ENCODE measurements around the gene TINAGL1. TPM values are rescaled to one million over a fixed set of nuclear protein-coding genes. Genes with fewer than 3 reads are reported as not detected.

Gene TINAGL1
- total and polyA plus RNA-seq, 2 experiments from 2014 or later, result 46.2 to 64.4 TPM

DNA sequence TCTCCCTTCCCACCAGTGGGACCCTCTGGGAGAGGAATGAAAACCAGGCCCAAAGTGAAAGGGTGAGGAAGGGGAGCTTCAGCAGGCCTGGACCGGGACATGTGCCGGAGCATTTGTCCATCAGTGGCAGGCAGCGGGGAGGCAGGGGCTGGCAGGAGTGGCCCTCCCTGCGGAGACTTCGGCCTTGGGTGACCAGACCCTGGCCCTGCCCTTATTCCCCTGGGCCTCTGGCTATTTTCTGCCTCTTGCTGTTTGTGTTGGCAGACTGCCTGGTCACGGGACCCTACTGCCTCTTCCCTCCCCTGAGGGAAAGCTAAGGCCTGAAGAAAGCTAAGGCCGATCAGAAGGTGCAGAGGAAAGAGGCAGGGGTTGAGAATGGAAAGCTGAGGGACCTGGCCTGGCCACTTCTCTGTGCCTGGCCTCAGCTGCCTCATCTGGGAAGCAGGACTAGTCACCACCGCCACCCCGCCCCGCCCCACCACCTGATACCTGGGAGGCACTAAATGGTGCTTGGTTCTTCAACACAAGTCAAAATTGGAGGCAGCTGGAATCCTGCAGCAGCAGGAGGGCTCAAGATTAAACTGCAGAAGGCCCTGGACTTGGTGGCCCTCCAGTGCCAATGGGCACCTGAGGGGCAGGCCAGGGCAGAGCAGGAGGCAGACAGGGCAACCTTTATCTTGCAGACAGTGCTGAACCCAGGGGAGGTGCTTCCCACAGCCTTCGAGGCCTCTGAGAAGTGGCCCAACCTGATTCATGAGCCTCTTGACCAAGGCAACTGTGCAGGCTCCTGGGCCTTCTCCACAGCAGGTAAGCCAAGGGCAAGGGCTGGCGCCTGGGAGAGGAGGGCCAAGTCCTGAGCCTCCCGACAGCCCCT, 7.9 kb downstream of the TINAGL1 start:
- no peaks in the 10 kb centered on the region for H3K9me3 ChIP-seq (ENCODE audit: low read depth)
- no peak overlapping the region for H2AFZ ChIP-seq
- DNase-seq (ENCODE audit: low spot score), result peak; percentile 76

DNA sequence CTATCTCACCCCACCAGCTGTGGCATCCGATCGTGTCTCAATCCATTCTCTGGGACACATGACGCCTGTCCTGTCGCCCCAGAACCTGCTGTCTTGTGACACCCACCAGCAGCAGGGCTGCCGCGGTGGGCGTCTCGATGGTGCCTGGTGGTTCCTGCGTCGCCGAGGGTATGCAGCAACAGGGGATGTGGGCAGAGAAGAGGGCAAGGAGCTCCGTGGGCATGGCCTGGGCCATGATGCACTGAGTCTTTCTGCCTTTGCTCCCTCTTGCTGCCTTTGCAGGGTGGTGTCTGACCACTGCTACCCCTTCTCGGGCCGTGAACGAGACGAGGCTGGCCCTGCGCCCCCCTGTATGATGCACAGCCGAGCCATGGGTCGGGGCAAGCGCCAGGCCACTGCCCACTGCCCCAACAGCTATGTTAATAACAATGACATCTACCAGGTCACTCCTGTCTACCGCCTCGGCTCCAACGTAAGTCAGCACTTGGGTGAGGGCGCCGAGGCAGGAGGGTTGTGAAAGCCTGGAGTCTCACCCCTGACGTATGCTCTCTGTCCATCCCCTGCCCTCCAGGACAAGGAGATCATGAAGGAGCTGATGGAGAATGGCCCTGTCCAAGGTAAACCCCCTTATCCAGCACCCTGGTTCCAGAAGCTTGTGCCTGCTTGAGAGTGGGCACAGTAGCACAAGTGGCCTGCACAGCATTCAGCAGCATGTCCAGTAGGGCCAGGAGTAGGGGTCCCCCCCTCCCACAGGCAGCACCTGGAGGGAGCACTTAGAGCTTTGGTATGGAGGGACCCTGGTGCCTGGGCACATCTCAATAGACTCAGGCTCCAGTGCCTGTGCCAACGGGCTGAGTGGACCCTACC, 8.8 kb downstream of the TINAGL1 start:
- Histone ChIP-seq H3K4me2 (no peak overlapping the region), H4K20me1 (ENCODE audit: insufficient read depth, poor library complexity, severe bottlenecking) (no peaks in the 10 kb centered on the region), H3K4me3 (no peak overlapping the region), H3K9me2 (replicated peaks; ENCODE audit: insufficient read depth) (no peaks in the 10 kb centered on the region), H3K27me3 (no peaks in the 10 kb centered on the region), H3K9me3 (ENCODE audit: low read depth) (no peaks in the 10 kb centered on the region), H3K36me3 (replicated peaks; ENCODE audit: insufficient read depth, low read depth) (no peaks in the 10 kb centered on the region), H3K79me2 (no peaks in the 10 kb centered on the region), H2AFZ (no peak overlapping the region), H3K4me1 (ENCODE audit: insufficient read depth) (peaks cover 47% of the 10 kb centered on the region), H3K27ac (no peak overlapping the region)
- DNase-seq (ENCODE audit: low spot score), result no peak
- TF ChIP-seq, protein P1, sequence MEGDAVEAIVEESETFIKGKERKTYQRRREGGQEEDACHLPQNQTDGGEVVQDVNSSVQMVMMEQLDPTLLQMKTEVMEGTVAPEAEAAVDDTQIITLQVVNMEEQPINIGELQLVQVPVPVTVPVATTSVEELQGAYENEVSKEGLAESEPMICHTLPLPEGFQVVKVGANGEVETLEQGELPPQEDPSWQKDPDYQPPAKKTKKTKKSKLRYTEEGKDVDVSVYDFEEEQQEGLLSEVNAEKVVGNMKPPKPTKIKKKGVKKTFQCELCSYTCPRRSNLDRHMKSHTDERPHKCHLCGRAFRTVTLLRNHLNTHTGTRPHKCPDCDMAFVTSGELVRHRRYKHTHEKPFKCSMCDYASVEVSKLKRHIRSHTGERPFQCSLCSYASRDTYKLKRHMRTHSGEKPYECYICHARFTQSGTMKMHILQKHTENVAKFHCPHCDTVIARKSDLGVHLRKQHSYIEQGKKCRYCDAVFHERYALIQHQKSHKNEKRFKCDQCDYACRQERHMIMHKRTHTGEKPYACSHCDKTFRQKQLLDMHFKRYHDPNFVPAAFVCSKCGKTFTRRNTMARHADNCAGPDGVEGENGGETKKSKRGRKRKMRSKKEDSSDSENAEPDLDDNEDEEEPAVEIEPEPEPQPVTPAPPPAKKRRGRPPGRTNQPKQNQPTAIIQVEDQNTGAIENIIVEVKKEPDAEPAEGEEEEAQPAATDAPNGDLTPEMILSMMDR (IDR thresholded peaks at IDR 0.05; ENCODE audit: poor library complexity), result no peak
- TF ChIP-seq EZH2 (IDR thresholded peaks at IDR 0.05; ENCODE audit: borderline replicate concordance) (no peak), EZH2phosphoT487 (IDR thresholded peaks at IDR 0.05; ENCODE audit: low read depth, severe bottlenecking, unreplicated experiment) (no peak)
- WGBS (ENCODE audit: low lambda C conversion rate, missing lambda C conversion rate), result 96% methylated on average over 27 of the region's 27 CpGs

More for the DNA sequence above, 7.9 kb downstream of the TINAGL1 start:
- TF ChIP-seq EZH2phosphoT487 (IDR thresholded peaks at IDR 0.05; ENCODE audit: low read depth, severe bottlenecking, unreplicated experiment), result no peak
- TF ChIP-seq, protein P1 (IDR thresholded peaks at IDR 0.05; ENCODE audit: poor library complexity), result no peak
- no peak for TF ChIP-seq EZH2 (IDR thresholded peaks at IDR 0.05; ENCODE audit: borderline replicate concordance)
- H3K4me3 ChIP-seq, result no peak overlapping the region
- H3K9me2 ChIP-seq (replicated peaks; ENCODE audit: insufficient read depth), result no peaks in the 10 kb centered on the region
- H3K79me2 ChIP-seq, result peaks cover under 1% of the 10 kb centered on the region
- H3K27me3 ChIP-seq, result no peaks in the 10 kb centered on the region
- no peak overlapping the region for H3K27ac ChIP-seq
- H3K4me1 ChIP-seq (ENCODE audit: insufficient read depth), result peaks cover 54% of the 10 kb centered on the region
- no peaks in the 10 kb centered on the region for H3K36me3 ChIP-seq (replicated peaks; ENCODE audit: insufficient read depth, low read depth)
- H4K20me1 ChIP-seq (ENCODE audit: insufficient read depth, poor library complexity, severe bottlenecking), result no peaks in the 10 kb centered on the region
- WGBS (ENCODE audit: low lambda C conversion rate, missing lambda C conversion rate), result 76% methylated on average over 13 of the region's 13 CpGs
- H3K4me2 ChIP-seq, result no peak overlapping the region

DNA sequence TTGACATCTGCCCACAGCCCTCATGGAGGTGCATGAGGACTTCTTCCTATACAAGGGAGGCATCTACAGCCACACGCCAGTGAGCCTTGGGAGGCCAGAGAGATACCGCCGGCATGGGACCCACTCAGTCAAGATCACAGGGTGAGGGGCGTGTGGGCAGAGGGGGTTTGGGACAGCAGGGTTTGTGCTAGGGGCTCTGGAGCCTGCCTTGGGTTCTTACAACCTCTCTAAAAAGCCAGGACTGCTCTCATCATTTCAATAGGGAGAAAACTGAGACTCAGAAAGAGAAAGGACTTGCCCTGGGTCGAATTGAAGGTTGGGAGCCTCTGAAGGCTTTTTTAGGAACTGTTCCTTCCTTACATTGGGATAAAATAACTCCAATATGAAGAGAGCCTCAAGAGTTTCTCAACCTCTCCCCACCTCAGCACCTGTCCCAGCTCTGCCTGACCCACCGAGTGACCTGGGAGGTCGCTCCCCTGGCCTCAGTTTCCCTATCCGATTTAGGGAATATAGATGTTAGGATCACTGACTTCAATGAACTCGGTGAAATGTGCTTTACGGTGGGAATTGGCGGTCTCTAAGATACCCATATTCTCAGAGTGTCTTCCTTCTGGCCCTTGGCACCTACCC, 9.5 kb downstream of the TINAGL1 start:
- TF ChIP-seq, protein P1 (IDR thresholded peaks at IDR 0.05; ENCODE audit: poor library complexity), result no peak
- TF ChIP-seq EZH2 (IDR thresholded peaks at IDR 0.05; ENCODE audit: borderline replicate concordance), result no peak
- TF ChIP-seq EZH2phosphoT487 (IDR thresholded peaks at IDR 0.05; ENCODE audit: low read depth, severe bottlenecking, unreplicated experiment), result no peak
- no peaks in the 10 kb centered on the region for H3K9me2 ChIP-seq (replicated peaks; ENCODE audit: insufficient read depth)
- no peak overlapping the region for H3K4me2 ChIP-seq
- no peak for DNase-seq (ENCODE audit: low spot score)
- H3K79me2 ChIP-seq, result no peaks in the 10 kb centered on the region
- H3K27ac ChIP-seq, result no peak overlapping the region
- H2AFZ ChIP-seq, result no peak overlapping the region
- no peaks in the 10 kb centered on the region for H3K9me3 ChIP-seq (ENCODE audit: low read depth)
- H4K20me1 ChIP-seq (ENCODE audit: insufficient read depth, poor library complexity, severe bottlenecking), result no peaks in the 10 kb centered on the region
- no peaks in the 10 kb centered on the region for H3K36me3 ChIP-seq (replicated peaks; ENCODE audit: insufficient read depth, low read depth)
- peaks cover 39% of the 10 kb centered on the region for H3K4me1 ChIP-seq (ENCODE audit: insufficient read depth)
- H3K4me3 ChIP-seq, result no peak overlapping the region
- no peaks in the 10 kb centered on the region for H3K27me3 ChIP-seq
- WGBS (ENCODE audit: low lambda C conversion rate, missing lambda C conversion rate), result 89% methylated on average over 11 of the region's 11 CpGs
